GM19328 (cell line): ENCODE results near the gene PIM1.

Experiments
- ATAC-seq: cut with Tn5 transposase; IDR thresholded peaks from one replicate; pipeline ENCODE4 v1.9.1; 2021; ENCODE audit warnings: mild to moderate bottlenecking, moderate library complexity; ENCODE audit not compliant: unreplicated experiment

The PIM1 gene

GRCh38 chr6:37221585-37222124 lies 51.7 kb downstream of the PIM1 start:
- no peak for ATAC-seq

DNA sequence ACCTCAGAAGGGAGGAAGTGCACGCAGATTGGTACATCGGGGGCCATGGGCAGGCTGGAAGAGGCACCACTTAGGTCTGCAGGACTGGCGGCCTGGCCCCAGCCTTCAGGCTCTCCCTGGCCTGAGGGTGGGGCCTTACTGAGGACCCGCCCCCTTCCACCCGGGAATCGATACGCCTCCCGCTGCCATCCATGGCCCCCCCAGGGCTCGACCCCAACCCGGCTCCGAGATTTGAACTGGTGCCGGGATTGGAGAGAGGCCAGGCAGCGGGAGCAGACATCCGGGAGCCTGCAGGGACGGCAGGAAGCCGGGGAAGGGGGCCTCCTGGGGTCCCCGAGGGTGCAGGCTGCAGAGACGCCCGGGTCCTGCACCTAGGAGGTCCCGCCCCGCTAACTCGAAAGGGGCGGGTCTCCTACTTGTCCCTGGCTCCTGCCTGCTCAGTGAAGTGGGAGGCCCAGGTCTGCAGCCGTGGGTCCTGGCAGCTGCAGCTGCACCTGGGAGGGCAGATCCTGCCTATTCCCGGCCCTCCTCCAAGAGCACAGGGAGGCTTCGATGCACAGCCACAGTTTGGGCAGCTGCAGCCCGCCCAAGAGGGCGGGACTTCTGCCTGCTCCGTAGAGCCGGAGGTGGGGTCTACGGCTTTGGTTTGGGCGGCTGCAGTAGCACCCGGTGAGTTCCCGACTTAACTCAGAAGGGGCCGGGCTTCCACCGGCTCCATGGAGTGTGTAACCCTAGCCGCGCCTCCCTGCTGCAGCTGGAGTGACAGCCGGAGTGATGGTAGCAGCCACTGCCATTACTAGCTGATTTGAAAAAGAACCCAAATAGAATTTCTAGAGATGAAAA lies 52.4 kb downstream of the PIM1 start:
- ATAC-seq = peak; percentile 91

- no peak for ATAC-seq
Measured at GRCh38 chr6:37222992-37223391, 53.0 kb downstream of the PIM1 start.
